Neural cell (in vitro differentiated cells): ENCODE results near the gene ARID1B.

Experiments used
- CTCF ChIP-seq: fragments of 450-650 bp; IDR thresholded peaks from 2 replicates; pipeline ENCODE4 v1.5.1; 2014; ENCODE audit warnings: antibody characterized with exemption, mild to moderate bottlenecking, moderate library complexity; ENCODE audit not compliant: poor library complexity, severe bottlenecking
- POLR2AphosphoS5 ChIP-seq: IDR thresholded peaks from 2 replicates; pipeline ENCODE4 v1.6.1; 2012

GRCh38 chr6:156963712-156964700, 186.8 kb downstream of the ARID1B start:
- no peak for TF ChIP-seq CTCF
- peak; percentile 74 for TF ChIP-seq POLR2AphosphoS5
